Activated CD4-positive, alpha-beta T cell treated with anti-CD3 and anti-CD28 coated beads, Interleukin-2, amount 50 U/mL, for 16 hours (primary cell): ENCODE measurements around the gene SLIT1.
A peak's percentile ranks its signal among the peaks of the same experiment; 100 is the strongest.

Source experiments
- DNase-seq: peaks from one replicate; pipeline ENCODE4 v3.0.0-alpha.2; 2020

The SLIT1 gene

DNA sequence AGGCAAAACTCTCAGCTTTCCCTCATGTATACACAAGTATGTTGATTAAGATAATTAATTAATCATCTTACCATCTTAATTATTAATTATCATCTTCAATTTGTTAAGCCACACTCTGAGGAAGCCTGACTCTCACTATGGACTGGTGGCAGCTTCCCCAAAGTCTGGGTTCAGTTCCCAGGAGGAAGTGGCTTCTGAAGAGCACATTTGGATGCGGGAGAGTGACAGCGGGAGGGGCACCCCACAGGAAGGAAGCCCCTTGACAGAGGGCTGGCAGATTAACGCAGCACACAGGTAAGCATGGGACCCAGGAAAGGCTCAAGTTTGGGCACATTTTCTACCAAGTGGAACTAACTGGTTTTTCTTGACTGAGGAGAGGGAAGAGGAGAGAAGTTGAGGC, 13.4 kb upstream of the SLIT1 start:
- no peak for DNase-seq

DNA sequence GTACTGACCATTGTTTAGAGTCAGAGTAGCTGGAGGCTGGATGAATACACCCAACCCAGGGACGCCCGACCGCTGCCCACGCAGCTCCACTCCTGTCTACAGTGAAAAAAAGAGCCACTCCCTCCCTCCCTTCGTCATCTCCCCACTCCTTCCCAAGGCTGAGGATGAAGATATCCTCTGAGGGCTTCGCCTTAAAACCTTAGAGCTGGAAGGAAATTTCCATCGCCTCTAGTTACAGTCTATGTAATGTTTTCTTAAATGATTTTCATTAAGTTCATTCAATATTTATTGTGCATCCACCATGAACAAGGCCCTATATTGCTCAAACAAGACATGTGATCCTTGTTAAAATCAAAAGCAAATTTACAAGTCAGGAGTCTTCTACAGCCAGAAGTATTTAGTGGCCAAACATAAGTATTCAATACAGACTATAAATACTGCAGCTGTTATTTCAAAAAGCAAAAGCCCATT, 11.3 kb upstream of the SLIT1 start:
- no peak for DNase-seq

DNA sequence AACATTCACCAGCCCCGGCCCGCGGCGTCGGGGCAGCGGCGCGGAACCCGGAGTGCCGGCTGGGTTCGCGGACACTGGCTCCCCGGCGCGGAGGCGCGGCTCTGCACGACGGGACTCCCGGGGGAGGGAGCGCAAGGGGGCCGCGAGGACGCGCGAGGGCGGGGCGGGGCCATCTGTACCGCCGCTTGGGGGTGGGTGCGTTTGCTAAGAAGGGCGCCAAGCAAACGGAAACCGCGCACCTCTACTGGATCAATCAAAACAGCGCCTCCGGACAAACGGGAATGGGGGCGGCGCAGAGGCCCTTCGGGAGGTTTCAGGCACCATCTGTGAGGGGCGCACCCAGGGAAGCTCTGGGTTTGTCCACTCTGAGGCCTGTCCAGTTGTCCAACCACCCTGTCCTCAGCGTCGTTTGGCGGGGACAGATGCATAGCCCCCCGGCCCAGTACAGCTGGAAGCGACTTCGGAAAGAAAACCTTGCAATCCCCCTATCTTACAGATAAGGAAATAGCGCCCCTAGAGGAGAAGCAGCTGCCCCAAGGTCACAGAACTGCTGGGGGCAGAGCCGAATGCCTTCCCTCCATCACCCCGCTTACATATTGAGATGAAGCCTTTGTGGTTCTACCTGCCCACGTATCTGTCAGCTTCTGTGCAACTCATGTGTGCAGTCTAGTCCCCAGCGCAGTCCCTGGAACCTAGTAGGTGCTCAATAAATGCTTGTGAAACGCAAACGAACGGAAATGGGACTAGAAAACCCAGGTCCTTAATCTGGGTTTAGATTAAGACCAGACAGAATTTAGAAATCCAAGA, 10.7 kb upstream of the SLIT1 start:
- DNase-seq, result peak; percentile 76

GRCh38 chr10:97195706-97196222, 10.0 kb upstream of the SLIT1 start:
- no peak for DNase-seq

DNA sequence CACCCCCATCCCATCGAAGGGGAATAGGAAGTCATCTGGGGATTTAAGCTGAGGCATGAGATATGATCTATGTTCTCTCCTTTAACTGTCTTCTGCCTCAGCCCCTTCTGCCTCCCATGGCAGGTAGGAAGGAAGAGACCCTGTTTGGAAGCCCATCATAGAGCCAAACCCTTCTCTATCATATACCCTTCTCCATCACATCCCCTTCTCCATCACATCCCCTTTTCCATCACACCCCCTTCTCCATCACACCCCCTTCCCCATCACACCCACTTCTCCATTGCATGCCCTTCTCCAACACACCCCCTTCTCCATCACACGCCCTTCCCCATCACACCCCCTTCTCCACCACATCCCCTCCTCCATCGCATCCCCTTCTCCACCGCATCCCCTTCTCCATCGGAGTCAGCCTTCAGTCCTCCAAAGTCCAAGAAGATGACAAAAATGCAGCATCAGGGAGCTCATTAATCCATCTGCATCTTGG, 7.2 kb upstream of the SLIT1 start:
- no peak for DNase-seq

- no peak for DNase-seq
These were observed 4.7 kb upstream of the SLIT1 start for GRCh38 chr10:97190450-97190849.

- no peak for DNase-seq
These were observed 2.5 kb upstream of the SLIT1 start for GRCh38 chr10:97188261-97188711.

- no peak for DNase-seq
These were observed 1.2 kb upstream of the SLIT1 start for GRCh38 chr10:97186911-97187310.

DNA sequence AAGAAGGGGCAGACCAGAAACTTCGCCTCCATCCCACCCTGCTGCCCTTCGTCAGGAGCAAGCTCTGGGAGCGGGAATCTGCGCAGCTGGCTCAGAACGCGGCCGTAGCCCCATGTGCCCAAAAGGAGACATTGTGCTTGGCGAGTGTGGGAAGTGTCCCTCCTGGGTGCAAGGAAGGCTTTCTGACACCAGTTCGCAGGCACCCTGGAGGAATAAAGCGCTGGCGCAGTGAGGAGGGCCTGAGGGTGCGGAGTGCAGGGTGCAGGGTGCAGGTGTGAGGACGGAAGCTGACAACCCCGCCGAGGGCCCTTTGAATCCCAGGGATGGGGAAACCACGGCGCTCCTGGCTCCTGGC, 811 bp downstream of the SLIT1 start:
- no peak for DNase-seq

- DNase-seq, result no peak
These were observed 2.4 kb downstream of the SLIT1 start for GRCh38 chr10:97183314-97183713.

DNA sequence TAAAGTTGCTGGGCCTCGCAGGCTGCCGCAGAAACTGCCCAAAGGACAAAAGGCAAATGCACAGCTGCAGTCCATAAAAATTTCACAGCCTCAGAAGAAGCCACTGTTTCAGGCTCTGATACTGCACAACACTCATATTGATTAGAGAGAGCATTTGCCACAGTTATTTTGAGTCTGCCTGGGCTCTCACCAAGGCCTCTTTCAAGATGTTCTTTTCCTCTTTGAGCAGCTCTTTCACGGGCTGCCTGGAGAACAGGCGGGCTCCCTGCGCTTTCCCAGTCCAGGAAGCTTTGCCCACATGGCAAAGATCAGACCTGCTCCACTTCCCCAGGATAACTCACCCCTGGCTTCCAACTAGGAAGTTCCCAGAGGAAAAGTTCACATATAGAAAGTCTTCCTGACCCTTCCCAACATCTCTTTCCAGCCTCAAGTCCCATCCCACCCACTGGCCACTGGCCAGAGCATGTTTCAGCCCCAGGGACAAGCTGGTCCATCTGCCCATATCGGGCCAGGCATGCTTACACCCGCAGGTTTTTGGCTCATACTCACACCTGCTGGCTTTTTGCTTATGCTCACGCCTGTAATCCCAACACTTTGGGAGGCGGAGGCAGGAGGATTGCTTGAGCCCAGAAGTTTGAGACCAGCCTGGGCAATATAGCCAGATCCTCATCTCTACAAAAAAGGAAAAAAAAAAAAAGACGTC, 3.3 kb downstream of the SLIT1 start:
- DNase-seq, result no peak

GRCh38 chr10:97180986-97181385, 4.8 kb downstream of the SLIT1 start:
- no peak for DNase-seq

GRCh38 chr10:97180363-97180755, 5.4 kb downstream of the SLIT1 start:
- DNase-seq, result no peak

DNA sequence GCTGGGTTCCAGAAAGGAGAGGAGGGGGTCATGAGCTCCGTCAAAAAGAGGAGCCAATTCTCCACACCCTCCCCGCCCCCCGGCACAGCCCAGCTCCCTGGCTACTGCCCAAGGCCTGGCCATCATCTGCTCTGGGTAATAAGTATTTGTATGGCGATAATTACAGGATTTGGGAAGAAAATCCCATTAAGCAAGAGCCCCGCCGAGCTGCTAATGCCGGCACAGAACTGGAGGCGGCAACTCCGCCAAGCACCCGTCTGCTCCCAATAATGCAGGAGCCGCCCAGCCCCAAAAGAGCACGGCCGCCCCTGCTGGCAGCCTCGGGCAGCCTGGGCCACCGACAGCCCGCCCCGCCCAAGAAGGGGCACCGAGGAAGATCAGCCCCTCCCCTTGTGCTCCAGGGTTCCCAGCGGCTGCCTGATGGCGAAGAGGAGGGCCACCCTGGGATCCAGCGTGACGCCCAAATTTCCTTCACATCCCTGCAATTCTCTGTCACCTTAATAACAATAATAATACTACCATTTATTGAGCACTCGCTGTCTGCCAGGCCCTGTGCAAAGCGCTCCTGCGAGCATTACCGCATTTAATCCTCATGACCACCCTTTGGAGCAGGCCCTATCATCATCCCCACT, 5.9 kb downstream of the SLIT1 start:
- DNase-seq, result no peak

DNA sequence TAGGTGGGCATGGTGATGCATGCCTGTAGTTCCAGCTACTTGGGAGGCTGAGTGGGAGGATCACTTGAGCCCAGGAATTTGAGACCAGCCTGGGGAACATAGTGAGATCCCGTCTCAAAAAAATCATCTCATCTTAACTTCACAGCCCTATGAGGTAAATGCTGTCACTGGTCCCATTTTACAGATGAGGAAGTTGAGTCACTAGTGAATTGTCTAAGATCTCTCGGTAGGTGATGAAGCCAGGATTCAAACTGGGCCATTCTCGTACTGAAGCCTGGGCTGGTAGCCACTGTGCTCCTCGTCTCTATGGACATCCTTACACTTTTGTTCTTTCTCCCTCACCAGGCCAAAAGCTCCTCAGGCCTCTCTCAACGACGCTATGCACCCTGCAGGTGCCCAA, 6.4 kb downstream of the SLIT1 start:
- no peak for DNase-seq

DNA sequence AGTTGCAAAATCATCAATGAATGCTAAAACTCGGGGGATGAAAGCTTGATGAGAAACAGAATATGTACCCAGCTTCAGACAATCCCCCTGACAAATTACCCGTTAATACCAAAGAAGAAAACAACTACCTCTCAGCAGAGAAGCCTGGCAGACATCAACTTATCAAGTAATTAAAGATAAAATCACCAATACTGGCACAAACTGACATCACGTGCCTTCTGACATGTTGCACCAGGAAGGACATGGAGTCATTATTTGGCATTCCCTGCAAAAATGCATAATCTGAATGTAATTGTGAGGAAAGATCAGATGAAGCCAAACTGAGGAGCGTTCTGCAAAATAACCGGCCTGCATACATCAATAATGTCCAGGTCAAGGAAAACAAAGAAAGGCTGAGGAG, 7.7 kb downstream of the SLIT1 start:
- no peak for DNase-seq

DNA sequence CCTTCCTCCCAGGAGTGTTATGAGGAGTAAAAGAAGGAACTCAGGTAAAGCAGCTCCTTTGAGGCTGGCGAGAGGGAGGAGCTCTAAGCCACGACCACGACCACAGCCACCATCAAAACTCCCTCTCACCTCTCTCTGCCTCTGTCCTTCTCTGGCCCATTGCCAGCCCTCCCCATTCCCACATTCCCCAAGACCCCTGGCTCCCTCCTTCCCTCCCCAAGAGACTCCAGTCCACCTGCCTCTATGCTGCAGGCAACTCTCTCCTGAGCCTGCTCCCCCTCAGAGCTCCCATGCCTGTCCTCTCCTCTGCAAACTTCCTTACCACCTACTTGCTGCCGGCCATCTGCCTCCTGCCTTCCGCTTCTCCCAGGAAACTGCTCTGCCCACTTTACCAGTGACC, 9.5 kb downstream of the SLIT1 start:
- DNase-seq, result no peak

DNA sequence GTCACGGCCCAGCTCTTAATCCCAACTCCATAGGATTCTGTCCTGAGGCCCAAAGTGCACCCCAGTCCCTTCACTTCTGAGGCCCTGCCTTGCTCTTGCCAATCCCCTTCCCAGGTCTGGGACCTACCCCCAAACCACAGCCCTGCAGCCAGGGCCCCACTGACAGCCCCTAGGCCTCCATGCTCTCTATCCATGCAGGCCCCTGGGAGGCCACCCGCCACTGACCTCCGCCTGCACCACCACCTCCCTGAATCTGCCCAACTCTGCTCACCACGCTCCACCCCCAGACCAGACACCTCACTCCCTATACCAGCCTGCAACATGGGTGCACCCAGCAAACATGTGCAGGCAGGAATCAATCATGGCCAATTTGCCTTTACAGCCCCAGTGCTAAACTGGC, 10.2 kb downstream of the SLIT1 start:
- no peak for DNase-seq

GRCh38 chr10:97174941-97175340, 10.8 kb downstream of the SLIT1 start:
- no peak for DNase-seq

DNA sequence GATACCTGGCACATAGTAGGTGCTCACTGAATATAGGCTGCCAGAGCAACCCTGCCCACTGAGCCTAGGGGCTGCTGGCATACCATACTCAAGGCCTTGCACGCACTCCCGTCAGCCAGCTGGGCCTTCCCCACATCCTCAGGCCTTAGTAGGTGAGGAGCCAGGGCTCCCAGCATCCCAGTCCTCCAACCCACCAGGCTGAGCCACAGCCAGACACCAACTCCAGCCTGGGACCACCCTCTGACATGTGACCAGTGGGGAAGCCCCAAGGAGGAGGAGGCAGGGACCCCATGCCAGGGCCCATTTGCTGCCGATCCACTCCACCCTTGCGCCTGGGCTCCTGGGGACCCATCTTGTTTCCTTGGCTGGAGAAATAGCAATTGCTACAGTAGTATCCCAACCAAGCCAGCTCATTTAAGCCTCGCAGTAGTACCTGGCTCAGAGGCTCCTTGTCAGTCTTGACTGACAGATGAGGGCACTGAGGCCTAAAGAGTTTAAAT, 11.4 kb downstream of the SLIT1 start:
- no peak for DNase-seq

GRCh38 chr10:97173036-97173435, 12.7 kb downstream of the SLIT1 start:
- DNase-seq, result no peak

DNA sequence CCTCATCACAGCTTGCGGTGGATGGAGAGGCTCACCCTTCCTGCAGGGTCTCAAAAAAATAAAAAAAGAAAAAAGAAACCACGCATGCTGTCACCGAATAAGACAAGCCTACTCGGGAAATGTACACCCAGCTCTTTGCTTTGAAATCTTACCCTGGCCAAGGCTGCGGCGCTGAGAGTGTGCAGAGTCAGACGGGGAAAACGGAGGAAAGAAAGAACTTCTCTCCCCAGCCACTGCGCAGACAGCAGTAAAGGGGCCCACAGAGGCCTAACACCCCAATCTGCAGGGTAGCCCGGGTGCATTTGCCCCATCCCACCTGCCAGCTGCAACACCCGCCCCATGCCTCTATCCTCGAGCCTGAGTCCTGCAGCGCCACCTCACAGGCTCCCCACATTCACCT, 14.8 kb downstream of the SLIT1 start:
- no peak for DNase-seq

DNA sequence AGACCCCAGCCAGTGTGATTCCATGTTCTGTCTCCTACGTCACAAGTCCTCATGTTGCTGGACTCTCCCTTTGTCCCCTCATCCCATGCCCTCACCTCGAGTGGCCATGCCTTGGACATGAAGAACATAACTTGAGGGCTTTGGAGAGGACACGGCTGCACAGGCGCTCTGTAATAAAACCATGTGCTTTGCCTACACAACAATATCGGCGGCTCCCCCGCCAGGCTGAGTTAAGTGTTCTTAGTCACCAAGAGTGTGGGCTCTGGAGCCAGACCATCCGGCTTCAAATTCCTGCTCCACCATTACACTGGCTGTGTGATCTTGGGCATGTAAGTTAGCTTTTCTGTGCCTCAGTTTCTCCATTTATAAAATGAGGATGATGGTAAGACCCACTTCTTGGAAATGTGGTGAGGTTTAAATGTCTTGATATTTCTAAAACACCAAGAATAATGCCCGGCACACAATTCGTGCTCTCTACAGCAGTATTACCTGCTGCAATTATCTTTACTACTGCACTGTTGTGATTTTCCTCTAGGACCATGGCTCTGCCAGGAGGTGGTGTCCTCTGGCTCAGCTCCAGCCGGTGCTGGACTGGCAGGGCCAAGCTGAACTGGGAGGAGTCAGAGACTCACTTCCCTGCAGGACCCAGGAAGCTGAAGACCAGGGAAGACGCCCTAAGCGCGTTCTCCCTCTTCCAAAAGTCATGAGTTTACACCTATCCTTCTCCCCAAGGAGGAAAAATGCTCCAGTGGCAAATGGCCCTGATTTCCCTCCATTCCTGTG, 15.7 kb downstream of the SLIT1 start:
- DNase-seq, result no peak
